Peyer's patch (tissue), 4 donors: ENCODE data around the gene NRXN3.

Experiments
- CTCF ChIP-seq, 6 experiments: fragments of 450-650 bp in 4 of 6; fragments of 200-600 bp in 2 of 6; sonication (generic) in 1 of 6; IDR thresholded peaks; one replicate each; pipeline ENCODE4 v1.5.1; 2017 to 2019; ENCODE audit warnings: antibody characterized with exemption in 6 of 6, mild to moderate bottlenecking in 3 of 6, moderate library complexity in 1 of 6
- POLR2A ChIP-seq, 2 donors: fragments of 450-650 bp; IDR thresholded peaks; one replicate each; pipeline ENCODE4 v1.5.1; 2017; ENCODE audit warnings: antibody characterized with exemption in 2 of 2, mild to moderate bottlenecking in 2 of 2, moderate library complexity in 2 of 2

- TF ChIP-seq POLR2A (IDR thresholded peaks at IDR 0.05) (no peak), CTCF (IDR thresholded peaks at IDR 0.05) (no peak)
These were observed 244.0 kb downstream of the NRXN3 start for GRCh38 chr14:78414172-78414571.
